Endothelial cell of umbilical vein (primary cell): ENCODE results near the gene ARPC5L. TPM values are rescaled to one million over a fixed set of nuclear protein-coding genes. Genes with fewer than 3 reads are reported as not detected.

Experiments used
- BruUV-seq: library from RNA; stranded (reverse); fragments of 400-500 nt; replicated peaks from 2 replicates; lab custom pipeline; 2021; lab: Mats Ljungman, UMichigan
- CTCF ChIA-PET: fragments of 300-600, 350-600 bp; sonication (Branson Sonifier 250); formaldehyde crosslinking; loops from one replicate; lab custom pipeline; 2021; ENCODE audit warnings: antibody characterized with exemption, inconsistent platforms; lab: Charles Lee
- POLR2A ChIA-PET: fragments of 300-600, 350-600 bp; sonication (Branson Sonifier 250); formaldehyde crosslinking; loops from one replicate; lab custom pipeline; 2021; ENCODE audit warnings: antibody characterized with exemption, inconsistent platforms; lab: Charles Lee
- DNase-seq: peaks from one replicate; pipeline ENCODE4 v3.0.0-alpha.2; 2011; ENCODE audit warnings: low read depth, low spot score
- FAIRE-seq: peaks from 2 replicates; lab custom pipeline; 2011; peaks lifted over from hg19 to GRCh38; lab: Jason Lieb, UNC
- H2AFZ ChIP-seq: 2 replicates; pipeline ENCODE4 v1.6.0; 2012; ENCODE audit warnings: low read depth, low read length, control low read depth, inconsistent platforms
- H3K27ac ChIP-seq: 2 replicates; pipeline ENCODE4 v1.5.1; 2011; ENCODE audit warnings: low read depth, mild to moderate bottlenecking, control low read depth, low read length, moderate library complexity; ENCODE audit not compliant: insufficient read depth
- H3K27me3 ChIP-seq, 2 experiments: 2 replicates each; pipeline versions ENCODE4 v1.6.0 to v1.6.1; 2011; ENCODE audit warnings: low read length in 2 of 2, mixed read lengths in 1 of 2; ENCODE audit not compliant: control insufficient read depth in 2 of 2, insufficient read depth in 2 of 2
- H3K36me3 ChIP-seq, 2 experiments: 2 replicates in 1 of 2; 3 replicates in 1 of 2; pipeline ENCODE4 v1.5.1; 2011; ENCODE audit warnings: low read length in 2 of 2, mild to moderate bottlenecking in 1 of 2, moderate library complexity in 1 of 2; ENCODE audit not compliant: control insufficient read depth in 2 of 2, insufficient read depth in 2 of 2; ENCODE audit errors: extremely low read depth in 1 of 2
- H3K4me1 ChIP-seq: 3 replicates; pipeline ENCODE4 v1.5.1; 2011; ENCODE audit warnings: mild to moderate bottlenecking, low read length; ENCODE audit not compliant: control insufficient read depth, insufficient read depth; ENCODE audit errors: extremely low read depth
- H3K4me2 ChIP-seq: 2 replicates; pipeline ENCODE4 v1.6.1; 2011; ENCODE audit warnings: low read length, control low read depth, mixed read lengths; ENCODE audit not compliant: insufficient read depth
- H3K4me3 ChIP-seq, 3 experiments: fragments of 200-600 bp in 1 of 3; sonication (generic), shearing (Covaris generic) in 1 of 3; replicated peaks in 1 of 3; 2 replicates each; pipeline ENCODE4 v1.5.1; 2011 to 2016; ENCODE audit warnings: control low read depth in 3 of 3, low read length in 3 of 3, mild to moderate bottlenecking in 2 of 3, inconsistent platforms in 1 of 3, low read depth in 1 of 3, moderate library complexity in 1 of 3; ENCODE audit not compliant: insufficient read depth in 1 of 3
- H3K79me2 ChIP-seq: 2 replicates; pipeline ENCODE4 v1.6.0; 2012; ENCODE audit warnings: low read length, inconsistent platforms; ENCODE audit not compliant: control insufficient read depth, insufficient read depth
- H3K9ac ChIP-seq: replicated peaks from 2 replicates; pipeline ENCODE3; 2011; ENCODE audit warnings: low read length, control low read depth; ENCODE audit not compliant: insufficient read depth; ENCODE audit errors: extremely low read depth
- H3K9me1 ChIP-seq: replicated peaks from 3 replicates; pipeline ENCODE4 v1.6.0; 2011; ENCODE audit warnings: mild to moderate bottlenecking, low read length; ENCODE audit not compliant: control insufficient read depth, insufficient read depth; ENCODE audit errors: extremely low read depth
- H3K9me3 ChIP-seq: replicated peaks from 2 replicates; pipeline ENCODE4 v1.5.1; 2012; ENCODE audit warnings: low read length, inconsistent platforms; ENCODE audit not compliant: control insufficient read depth, insufficient read depth
- H4K20me1 ChIP-seq: replicated peaks from 2 replicates; pipeline ENCODE3; 2011; ENCODE audit warnings: mild to moderate bottlenecking, low read length; ENCODE audit not compliant: control insufficient read depth, insufficient read depth; ENCODE audit errors: extremely low read depth
- EZH2 ChIP-seq: IDR thresholded peaks from 2 replicates; pipeline ENCODE4 v1.6.1; 2012; ENCODE audit warnings: borderline replicate concordance, low read depth, mild to moderate bottlenecking, moderate library complexity, low read length, inconsistent platforms; ENCODE audit not compliant: severe bottlenecking
- FOS ChIP-seq: IDR thresholded peaks from 2 replicates; pipeline ENCODE4 v1.6.1; 2011; ENCODE audit warnings: mild to moderate bottlenecking, low read length, moderate library complexity, borderline replicate concordance; ENCODE audit not compliant: insufficient read depth
- GATA2 ChIP-seq: IDR thresholded peaks from 2 replicates; pipeline ENCODE4 v1.7.0; 2011; ENCODE audit warnings: low read depth, mild to moderate bottlenecking, moderate library complexity, mixed read lengths, low read length; ENCODE audit not compliant: insufficient read length, insufficient read depth
- JUN ChIP-seq: IDR thresholded peaks from 2 replicates; pipeline ENCODE4 v1.6.1; 2011; ENCODE audit warnings: borderline replicate concordance, low read depth; ENCODE audit not compliant: insufficient read length, insufficient read depth
- MAX ChIP-seq: IDR thresholded peaks from 2 replicates; pipeline ENCODE4 v1.6.1; 2011; ENCODE audit not compliant: insufficient read depth, insufficient read length
- MYC ChIP-seq: IDR thresholded peaks from one replicate; pipeline ENCODE4 v1.6.1; 2011; ENCODE audit warnings: mild to moderate bottlenecking, low read depth, low read length
- POLR2A ChIP-seq: IDR thresholded peaks from 2 replicates; pipeline ENCODE4 v1.6.1; 2012; ENCODE audit warnings: low read depth, mild to moderate bottlenecking, control low read depth, low read length
- POLR2AphosphoS5 ChIP-seq: IDR thresholded peaks from 2 replicates; pipeline ENCODE4 v1.6.1; 2012; ENCODE audit warnings: low read depth, mild to moderate bottlenecking, control low read depth, low read length, moderate library complexity; ENCODE audit not compliant: insufficient read depth
- dilution Hi-C: fragments of 300-500 bp; cut with MboI; formaldehyde crosslinking; loops from one replicate; pipeline ENCODE4 v1.15.0; 2019; ENCODE audit warnings: low sequenced_read_pairs; ENCODE audit not compliant: extremely low pct_ligation_motif_present
- intact Hi-C: fragments of 100-400 bp; cut with micrococcal nuclease; formaldehyde crosslinking; loops from one replicate; pipeline ENCODE4 v1.10.0; 2022
- polyA plus RNA-seq, 4 experiments: library from polyadenylated mRNA; depleted of rRNA in 3 of 4; stranded (reverse) in 3 of 4; unstranded in 1 of 4; fragments of >200 nt; gene quantifications; 2 replicates each; pipeline versions ENCODE4 v1.2.1 to v1.2.3, GENCODE V29; 2011 to 2012; ENCODE audit warnings: missing spikeins in 1 of 4
- total RNA-seq: library from RNA; stranded (reverse); gene quantifications from 2 replicates; pipeline ENCODE4 v1.2.3, GENCODE V29; 2021
- TF ChIP-seq, protein P1 (sequence below), 2 donors: IDR thresholded peaks; 1 replicate in 1 of 2; 2 replicates in 1 of 2; pipeline ENCODE4 v1.5.1; 2011; ENCODE audit warnings: low read length in 2 of 2, mild to moderate bottlenecking in 2 of 2, moderate library complexity in 2 of 2, control low read depth in 1 of 2, inconsistent platforms in 1 of 2, low read depth in 1 of 2; ENCODE audit not compliant: insufficient read depth in 1 of 2; ENCODE audit errors: extremely low read depth in 1 of 2

The ARPC5L gene
- total and polyA plus RNA-seq, 2 donors (not counting 3 experiments of a cell fraction or from before 2014, with no cell fraction given) = 60.7 to 68.1 TPM

DNA sequence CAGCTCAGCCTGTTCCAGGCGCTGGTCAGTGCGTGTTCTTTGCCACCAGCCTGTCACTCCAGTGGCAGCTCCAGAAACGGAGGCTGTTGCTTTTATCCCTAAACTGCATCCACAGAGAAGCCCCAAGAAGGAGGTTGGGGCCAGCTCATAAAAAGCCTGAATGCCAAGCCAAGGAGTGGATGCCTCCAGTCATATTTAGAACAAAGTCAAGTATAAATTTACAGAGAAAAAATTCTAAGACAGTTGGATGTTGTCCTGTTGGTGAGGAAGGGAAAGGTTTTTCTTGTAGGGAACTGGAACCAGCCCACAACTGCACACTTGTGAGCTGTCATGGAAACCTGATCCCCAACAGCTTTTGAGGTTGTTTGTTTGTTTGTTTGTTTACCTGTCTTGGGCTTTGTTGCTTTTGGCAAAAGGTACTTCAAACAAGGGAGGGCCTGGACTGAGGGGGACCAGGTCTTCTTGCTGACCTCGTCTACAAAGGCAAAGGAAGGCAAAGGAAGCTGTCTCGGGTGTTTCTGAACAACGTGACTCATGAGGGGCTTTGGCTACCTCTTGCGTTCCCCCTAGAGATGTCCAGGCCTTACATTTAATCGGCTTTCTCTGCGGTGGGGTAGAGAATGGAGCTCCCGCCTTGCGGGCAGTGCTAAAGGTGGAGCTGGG lies 48.3 kb upstream of the ARPC5L start:
- FAIRE-seq (no peak), DNase-seq (no peak)
- no peak overlapping the region for H3K9ac ChIP-seq
- no peak overlapping the region for H3K4me2 ChIP-seq
- H3K4me1 ChIP-seq = no peaks in the 10 kb centered on the region
- no peaks in the 10 kb centered on the region for H3K9me3 ChIP-seq
- dilution Hi-C loops = no loop called here
- ChIA-PET POLR2A (no interaction called here), CTCF (interaction anchor here (1.1 to 1.6 kb wide), 3 partner anchors 10 to 39 kb away, joined by 4 to 7 read pairs (median 4); partner anchors contain the start of gene WDR38)
- no peaks in the 10 kb centered on the region for H3K9me1 ChIP-seq
- no peaks in the 10 kb centered on the region for H3K27me3 ChIP-seq
- TF ChIP-seq FOS (no peak), MAX (no peak), POLR2A (no peak), MYC (no peak), GATA2 (no peak), POLR2AphosphoS5 (no peak), JUN (no peak), EZH2 (no peak)
- TF ChIP-seq, protein P1, sequence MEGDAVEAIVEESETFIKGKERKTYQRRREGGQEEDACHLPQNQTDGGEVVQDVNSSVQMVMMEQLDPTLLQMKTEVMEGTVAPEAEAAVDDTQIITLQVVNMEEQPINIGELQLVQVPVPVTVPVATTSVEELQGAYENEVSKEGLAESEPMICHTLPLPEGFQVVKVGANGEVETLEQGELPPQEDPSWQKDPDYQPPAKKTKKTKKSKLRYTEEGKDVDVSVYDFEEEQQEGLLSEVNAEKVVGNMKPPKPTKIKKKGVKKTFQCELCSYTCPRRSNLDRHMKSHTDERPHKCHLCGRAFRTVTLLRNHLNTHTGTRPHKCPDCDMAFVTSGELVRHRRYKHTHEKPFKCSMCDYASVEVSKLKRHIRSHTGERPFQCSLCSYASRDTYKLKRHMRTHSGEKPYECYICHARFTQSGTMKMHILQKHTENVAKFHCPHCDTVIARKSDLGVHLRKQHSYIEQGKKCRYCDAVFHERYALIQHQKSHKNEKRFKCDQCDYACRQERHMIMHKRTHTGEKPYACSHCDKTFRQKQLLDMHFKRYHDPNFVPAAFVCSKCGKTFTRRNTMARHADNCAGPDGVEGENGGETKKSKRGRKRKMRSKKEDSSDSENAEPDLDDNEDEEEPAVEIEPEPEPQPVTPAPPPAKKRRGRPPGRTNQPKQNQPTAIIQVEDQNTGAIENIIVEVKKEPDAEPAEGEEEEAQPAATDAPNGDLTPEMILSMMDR (IDR thresholded peaks at IDR 0.05; ENCODE audit: extremely low read depth in 1 of 2, insufficient read depth in 1 of 2, low read depth in 1 of 2, low read length in 2 of 2) = no peak
- no peak overlapping the region for H2AFZ ChIP-seq
- no peaks in the 10 kb centered on the region for H4K20me1 ChIP-seq
- intact Hi-C loops = no loop called here
- H3K79me2 ChIP-seq = no peaks in the 10 kb centered on the region
- no peak overlapping the region for H3K4me3 ChIP-seq
- H3K27ac ChIP-seq = no peak overlapping the region
- BruUV-seq = no TSS peak
- no peaks in the 10 kb centered on the region for H3K36me3 ChIP-seq
